ENCODE measurements around the gene ACSL3. TPM values are rescaled to one million over a fixed set of nuclear protein-coding genes. Genes with fewer than 3 reads are reported as not detected.
"Not testable (repeated sequence)": the region's sequence is repeated elsewhere in the genome, so short reads cannot be mapped to it uniquely, and the experiment has no call there.

The ACSL3 gene
- total RNA-seq, 2 experiments from 2014 or later: 37.6 to 43.0 TPM

DNA sequence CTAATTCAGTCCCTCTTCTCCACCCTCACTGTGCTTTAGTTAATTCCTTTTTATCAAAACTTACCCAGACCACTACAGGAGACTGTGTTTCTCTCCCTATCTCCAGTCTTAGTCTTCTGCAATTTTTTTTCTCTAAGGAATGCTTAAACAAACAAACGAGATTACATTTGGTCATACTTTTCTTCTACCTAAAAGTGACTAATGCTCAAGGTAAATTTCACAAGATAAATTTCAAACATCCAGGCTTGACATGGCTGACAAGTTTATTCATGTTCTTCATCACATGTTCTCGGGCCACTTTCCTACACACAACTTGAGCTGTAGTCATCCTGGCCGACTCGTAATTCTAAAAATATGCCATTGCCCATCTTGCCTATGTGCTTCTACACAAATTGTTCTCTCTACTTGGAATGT, 23.2 kb upstream of the ACSL3 start:
- H3K27me3 Mint-ChIP-seq: peaks cover 6% of the 10 kb centered on the region
- H3K4me3 Mint-ChIP-seq: no peak overlapping the region
- H3K9me3 Mint-ChIP-seq: no peaks in the 10 kb centered on the region
- peaks cover 16% of the 10 kb centered on the region for H3K4me1 Mint-ChIP-seq
- no peak overlapping the region for H3K27ac Mint-ChIP-seq
- no peaks in the 10 kb centered on the region for H3K36me3 Mint-ChIP-seq (ENCODE audit: low read depth)
- CTCF ChIA-PET: interaction anchor here (0.7 kb wide), 1 partner anchor 1439 kb away, joined by 3 read pairs; no protein-coding TSS in a partner anchor
- POLR2A ChIA-PET: no interaction called here
- no peak for DNase-seq

DNA sequence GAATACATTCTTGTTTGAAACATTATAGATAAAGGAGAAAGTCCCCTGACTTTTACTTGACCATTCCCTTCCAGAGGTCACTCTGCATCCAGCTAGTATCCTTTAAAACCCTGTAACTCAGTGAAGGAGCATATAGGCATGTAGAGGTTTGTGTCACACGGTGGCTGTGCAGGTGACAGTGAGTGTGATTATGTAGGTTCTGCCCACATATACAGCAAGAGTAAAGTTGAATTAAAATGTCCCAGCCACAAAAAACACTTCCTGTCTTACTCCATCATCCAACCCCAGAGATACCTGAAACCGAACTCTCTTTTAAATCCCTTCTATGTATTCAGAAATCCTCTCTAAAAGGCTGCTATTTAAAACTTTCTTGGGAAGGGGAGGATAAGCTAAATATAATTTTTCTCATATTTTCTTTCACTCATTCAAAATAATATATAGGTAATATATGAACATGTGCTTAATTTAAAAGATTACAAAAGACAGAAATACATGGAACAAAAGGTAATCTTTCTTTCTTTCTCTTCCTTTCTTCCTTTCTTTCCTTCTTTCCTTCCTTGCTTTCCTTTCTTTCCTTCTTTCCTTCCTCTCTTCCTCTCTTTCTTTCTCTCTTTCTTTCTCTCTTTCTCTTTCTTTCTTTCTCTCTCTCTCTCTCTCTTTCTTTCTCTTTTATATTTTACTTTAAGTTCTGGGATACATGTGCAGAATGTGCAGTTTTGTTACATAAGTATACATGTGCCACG, 20.6 kb upstream of the ACSL3 start:
- ChIA-PET CTCF (interaction anchor here (0.6 to 1.1 kb wide), 3 partner anchors 11 to 1923 kb away, joined by 3 to 5 read pairs (median 4); partner anchors contain the start of gene KCNE4), POLR2A (no interaction called here)
- peaks cover 21% of the 10 kb centered on the region for H3K4me1 Mint-ChIP-seq
- H3K36me3 Mint-ChIP-seq (ENCODE audit: low read depth): no peaks in the 10 kb centered on the region
- no peak overlapping the region for H3K4me3 Mint-ChIP-seq
- H3K27me3 Mint-ChIP-seq: peaks cover 6% of the 10 kb centered on the region
- H3K27ac Mint-ChIP-seq: no peak overlapping the region
- H3K9me3 Mint-ChIP-seq: no peaks in the 10 kb centered on the region
- no peak for DNase-seq

DNA sequence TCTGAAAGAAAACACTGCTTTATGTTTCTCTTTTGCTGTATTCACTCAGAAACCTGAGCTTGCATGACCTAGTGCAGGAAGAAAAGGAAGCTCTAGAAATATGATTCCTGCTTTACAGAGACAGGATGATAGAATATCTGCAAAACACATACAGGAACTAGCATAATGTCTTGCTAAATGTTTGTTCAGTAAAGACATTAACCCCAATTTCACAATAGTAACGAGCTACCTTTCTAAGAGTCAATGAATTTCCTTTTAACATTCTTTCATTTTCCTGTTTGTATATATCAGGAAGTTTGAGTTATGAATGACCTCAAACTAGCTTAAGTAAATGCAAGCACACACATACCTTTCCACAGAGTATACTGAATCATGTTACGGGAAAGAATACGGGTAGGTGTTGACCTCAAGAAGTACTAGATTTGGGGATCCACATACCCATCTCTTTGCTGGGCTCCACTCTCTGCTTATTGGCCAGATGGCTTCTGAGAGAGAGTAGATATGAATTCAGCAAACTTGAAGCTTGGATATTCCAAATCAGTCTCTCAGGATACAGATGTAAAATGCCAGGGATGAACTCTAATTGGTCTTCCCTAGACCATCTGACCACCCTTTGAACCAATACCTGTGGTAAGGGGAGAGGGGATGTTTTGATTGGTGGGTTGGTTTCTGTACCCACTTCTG, 18.2 kb upstream of the ACSL3 start:
- ChIA-PET POLR2A (no interaction called here), CTCF (interaction anchor here (0.6 to 0.9 kb wide), 3 partner anchors 8 to 1314 kb away, joined by 3 to 4 read pairs (median 3); no protein-coding TSS in a partner anchor)
- no peak for DNase-seq
- Mint-ChIP-seq H3K4me1 (peaks cover 21% of the 10 kb centered on the region), H3K9me3 (no peaks in the 10 kb centered on the region), H3K27ac (no peak overlapping the region), H3K4me3 (no peak overlapping the region), H3K36me3 (ENCODE audit: low read depth) (no peaks in the 10 kb centered on the region), H3K27me3 (peaks cover 3% of the 10 kb centered on the region)

DNA sequence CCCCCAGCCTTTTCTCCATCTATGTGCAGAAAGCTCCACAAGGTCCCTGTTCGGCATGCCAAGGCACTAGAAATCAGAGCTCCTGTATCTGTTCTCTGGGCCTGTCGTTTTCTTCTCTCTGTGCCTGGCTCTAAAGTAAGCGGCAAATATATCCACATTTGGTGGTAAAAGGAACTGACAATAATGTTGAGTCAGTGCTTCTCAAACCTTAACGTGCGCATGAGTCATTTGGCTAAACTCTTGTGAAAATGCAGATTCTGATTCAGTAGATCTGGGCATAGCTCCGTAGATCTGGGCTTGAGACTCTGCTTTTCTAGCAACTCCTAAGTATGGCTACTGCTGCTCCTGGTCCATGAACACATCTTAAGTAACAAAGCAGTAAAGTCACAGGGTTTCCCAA, 16.5 kb upstream of the ACSL3 start:
- Mint-ChIP-seq H3K27ac (no peak overlapping the region), H3K4me1 (peaks cover 21% of the 10 kb centered on the region), H3K27me3 (peaks cover 2% of the 10 kb centered on the region), H3K36me3 (ENCODE audit: low read depth) (no peaks in the 10 kb centered on the region), H3K9me3 (no peaks in the 10 kb centered on the region), H3K4me3 (no peak overlapping the region)
- ChIA-PET CTCF (interaction anchor here (0.6 kb wide), 1 partner anchor 153 kb away, joined by 4 read pairs; no protein-coding TSS in a partner anchor), POLR2A (no interaction called here)
- DNase-seq: no peak

DNA sequence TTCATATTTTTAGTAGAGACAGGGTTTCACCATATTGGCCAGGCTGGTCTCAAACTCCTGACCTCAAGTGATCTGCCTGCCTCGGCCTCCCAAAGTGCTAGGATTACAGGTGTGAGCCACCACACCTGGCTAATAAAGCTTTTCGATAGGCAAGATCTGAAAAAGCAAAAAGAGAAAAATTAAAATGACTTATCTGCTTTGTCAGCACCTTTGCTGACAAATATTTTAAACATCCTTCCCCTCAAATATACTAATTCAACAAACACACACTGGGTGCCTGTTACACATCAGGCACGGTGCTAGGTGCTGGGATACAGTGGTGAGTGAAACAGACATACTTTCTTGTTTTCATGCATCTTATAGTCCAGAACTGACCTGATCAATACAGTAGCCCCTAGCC, 15.5 kb upstream of the ACSL3 start:
- H3K27me3 Mint-ChIP-seq; POLR2A ChIA-PET; H3K36me3 Mint-ChIP-seq (ENCODE audit: low read depth); DNase-seq; H3K27ac Mint-ChIP-seq; H3K9me3 Mint-ChIP-seq; CTCF ChIA-PET; H3K4me3 Mint-ChIP-seq: not testable (repeated sequence)
- H3K4me1 Mint-ChIP-seq: peaks cover 17% of the 10 kb centered on the region

DNA sequence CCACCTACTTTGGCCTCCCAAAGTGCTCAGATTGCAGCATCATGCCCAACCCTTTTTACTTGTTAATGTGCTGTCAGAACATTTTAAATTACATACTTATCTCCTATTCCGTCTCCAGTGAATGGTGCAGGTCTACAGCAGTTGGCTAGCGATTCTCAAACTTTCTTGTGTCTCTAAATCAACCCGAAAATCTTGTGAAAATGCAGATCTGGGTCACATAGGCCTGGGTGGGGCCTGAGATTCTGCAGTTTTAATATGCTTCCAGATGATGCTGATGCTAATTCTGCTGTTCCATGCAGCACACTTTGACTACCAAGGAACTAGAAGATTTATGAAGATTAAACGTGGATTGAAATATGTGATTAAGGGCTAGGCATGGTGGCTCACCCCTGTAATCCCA, 14.8 kb upstream of the ACSL3 start:
- no peaks in the 10 kb centered on the region for H3K36me3 Mint-ChIP-seq (ENCODE audit: low read depth)
- H3K4me1 Mint-ChIP-seq: peaks cover 12% of the 10 kb centered on the region
- peaks cover 2% of the 10 kb centered on the region for H3K27me3 Mint-ChIP-seq
- DNase-seq: no peak
- H3K9me3 Mint-ChIP-seq: no peaks in the 10 kb centered on the region
- H3K27ac Mint-ChIP-seq: no peak overlapping the region
- POLR2A ChIA-PET: no interaction called here
- H3K4me3 Mint-ChIP-seq: no peak overlapping the region
- CTCF ChIA-PET: no interaction called here

DNA sequence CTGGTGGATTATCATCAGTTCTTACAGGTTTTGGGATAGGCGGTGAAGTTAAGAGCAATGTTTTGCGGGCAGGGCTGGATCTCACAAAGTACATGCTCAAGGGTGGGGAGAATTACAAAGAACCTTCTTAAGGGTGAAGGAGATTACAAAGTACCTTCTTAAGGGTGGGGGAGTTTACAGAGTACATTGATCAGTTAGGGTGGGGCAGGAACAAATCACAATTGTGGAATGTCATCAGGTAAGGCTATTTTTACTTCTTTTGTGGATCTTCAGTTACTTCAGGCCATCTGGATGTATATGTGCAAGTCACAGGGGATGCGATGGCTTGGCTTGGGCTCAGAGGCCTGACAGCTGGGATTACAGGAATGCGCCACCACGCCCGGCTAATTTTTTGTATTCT, 12.8 kb upstream of the ACSL3 start:
- CTCF ChIA-PET: interaction anchor here (1.0 kb wide), 1 partner anchor 12 kb away, joined by 3 read pairs; no protein-coding TSS in a partner anchor
- H3K27ac Mint-ChIP-seq; POLR2A ChIA-PET; DNase-seq; H3K9me3 Mint-ChIP-seq; H3K4me1 Mint-ChIP-seq; H3K4me3 Mint-ChIP-seq; H3K36me3 Mint-ChIP-seq (ENCODE audit: low read depth); H3K27me3 Mint-ChIP-seq: not testable (repeated sequence)

DNA sequence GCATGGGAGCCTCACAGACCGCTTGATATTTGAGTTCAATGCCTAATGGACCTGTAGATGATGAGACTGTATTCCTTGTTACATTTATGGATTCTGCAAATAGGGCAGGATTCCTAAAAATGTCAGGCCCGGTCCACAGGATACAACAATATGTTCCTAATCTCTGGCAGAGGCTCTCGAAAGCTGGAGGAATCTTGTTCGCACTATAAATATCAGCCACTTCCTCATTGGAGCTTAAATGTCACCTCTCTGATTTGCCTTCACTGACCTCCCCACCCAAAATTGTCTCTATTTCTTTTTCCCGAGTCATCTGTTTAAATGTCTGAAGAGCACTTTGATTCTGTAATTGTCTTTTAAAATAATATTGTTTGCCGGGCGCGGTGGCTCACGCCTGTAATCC, 12.0 kb upstream of the ACSL3 start:
- Mint-ChIP-seq H3K36me3 (ENCODE audit: low read depth) (no peaks in the 10 kb centered on the region), H3K9me3 (no peaks in the 10 kb centered on the region), H3K4me1 (peaks cover 4% of the 10 kb centered on the region), H3K4me3 (no peak overlapping the region), H3K27me3 (peaks cover 8% of the 10 kb centered on the region), H3K27ac (no peak overlapping the region)
- ChIA-PET CTCF (interaction anchor here (1.0 kb wide), 1 partner anchor 13 kb away, joined by 3 read pairs; no protein-coding TSS in a partner anchor), POLR2A (no interaction called here)
- DNase-seq: no peak

DNA sequence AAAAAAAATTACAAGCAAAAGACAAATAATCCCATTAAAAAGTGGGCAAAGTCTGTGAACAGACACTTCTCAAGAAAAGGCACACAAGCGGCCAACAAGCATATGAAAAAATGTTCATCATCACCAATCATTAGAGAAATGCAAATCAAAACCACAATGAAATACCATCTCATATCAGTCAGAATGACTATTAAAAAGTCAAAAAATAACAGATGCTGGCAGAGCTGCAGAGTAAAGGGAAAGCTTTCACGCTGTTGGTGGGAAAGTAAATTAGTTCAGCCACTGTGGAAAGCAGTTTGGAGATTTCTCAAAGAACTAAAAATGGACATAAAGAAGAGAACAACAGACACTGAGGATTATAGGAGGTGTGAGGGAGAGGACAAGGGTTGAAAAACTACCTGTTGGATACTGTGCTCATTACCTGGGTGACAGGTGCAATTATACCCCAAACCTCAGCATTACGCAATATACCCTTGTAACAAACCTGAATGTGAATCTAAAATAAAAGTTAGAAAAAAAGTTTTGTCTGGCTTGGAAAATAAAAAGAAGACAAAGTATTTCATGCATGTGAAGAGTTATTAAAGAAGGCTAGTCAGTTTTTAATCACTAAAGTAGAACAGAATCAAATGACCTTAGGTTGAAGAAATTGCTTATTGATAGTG, 8.7 kb upstream of the ACSL3 start:
- H3K36me3 Mint-ChIP-seq (ENCODE audit: low read depth): no peaks in the 10 kb centered on the region
- peaks cover 8% of the 10 kb centered on the region for H3K27me3 Mint-ChIP-seq
- no peak overlapping the region for H3K4me3 Mint-ChIP-seq
- no peak for DNase-seq
- ChIA-PET CTCF (no interaction called here), POLR2A (no interaction called here)
- peaks cover 4% of the 10 kb centered on the region for H3K4me1 Mint-ChIP-seq
- H3K27ac Mint-ChIP-seq: no peak overlapping the region
- no peaks in the 10 kb centered on the region for H3K9me3 Mint-ChIP-seq

DNA sequence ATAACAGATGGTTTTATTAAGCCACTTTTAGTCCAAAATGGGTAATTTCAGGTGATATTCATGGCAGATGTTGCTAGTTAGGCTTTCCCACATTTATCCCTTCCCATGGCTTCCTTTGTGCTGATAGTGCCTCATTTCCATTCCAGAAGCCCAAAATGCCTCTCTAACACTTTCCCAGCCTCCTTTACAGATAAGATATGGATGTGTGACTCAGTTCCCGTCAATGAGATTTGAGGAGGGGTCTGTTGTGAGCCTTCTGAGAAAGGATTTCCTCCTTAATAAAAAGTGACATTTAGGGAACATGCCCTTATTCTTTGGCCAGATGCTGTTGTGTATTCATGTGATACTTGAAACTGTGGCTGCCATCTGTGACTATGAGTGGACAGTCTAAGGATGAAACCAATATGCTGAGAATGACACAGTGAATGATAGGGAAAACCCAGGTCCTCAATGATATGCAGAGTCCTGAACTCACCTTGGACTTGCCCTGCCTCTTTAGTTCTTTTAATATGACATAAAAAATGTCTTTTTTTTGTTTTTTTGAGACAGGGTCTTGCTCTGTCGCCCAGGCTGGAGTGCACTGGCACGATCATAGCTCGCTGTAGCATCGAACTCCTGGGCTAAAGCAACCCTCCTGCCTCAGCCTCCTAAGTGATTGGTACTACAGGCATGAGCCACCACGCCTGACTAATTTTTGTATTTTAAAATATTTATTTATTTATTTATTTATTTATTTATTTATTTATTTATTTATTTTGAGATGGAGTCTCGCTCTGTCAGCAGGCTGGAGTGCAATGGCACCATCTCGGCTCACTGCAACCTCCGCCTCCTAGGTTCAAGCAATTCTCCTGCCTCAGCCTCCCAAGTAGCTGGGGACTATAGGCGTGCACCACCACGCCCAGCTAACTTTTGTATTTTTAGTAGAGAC, 5.8 kb upstream of the ACSL3 start:
- no peaks in the 10 kb centered on the region for H3K9me3 Mint-ChIP-seq
- CTCF ChIA-PET: no interaction called here

DNA sequence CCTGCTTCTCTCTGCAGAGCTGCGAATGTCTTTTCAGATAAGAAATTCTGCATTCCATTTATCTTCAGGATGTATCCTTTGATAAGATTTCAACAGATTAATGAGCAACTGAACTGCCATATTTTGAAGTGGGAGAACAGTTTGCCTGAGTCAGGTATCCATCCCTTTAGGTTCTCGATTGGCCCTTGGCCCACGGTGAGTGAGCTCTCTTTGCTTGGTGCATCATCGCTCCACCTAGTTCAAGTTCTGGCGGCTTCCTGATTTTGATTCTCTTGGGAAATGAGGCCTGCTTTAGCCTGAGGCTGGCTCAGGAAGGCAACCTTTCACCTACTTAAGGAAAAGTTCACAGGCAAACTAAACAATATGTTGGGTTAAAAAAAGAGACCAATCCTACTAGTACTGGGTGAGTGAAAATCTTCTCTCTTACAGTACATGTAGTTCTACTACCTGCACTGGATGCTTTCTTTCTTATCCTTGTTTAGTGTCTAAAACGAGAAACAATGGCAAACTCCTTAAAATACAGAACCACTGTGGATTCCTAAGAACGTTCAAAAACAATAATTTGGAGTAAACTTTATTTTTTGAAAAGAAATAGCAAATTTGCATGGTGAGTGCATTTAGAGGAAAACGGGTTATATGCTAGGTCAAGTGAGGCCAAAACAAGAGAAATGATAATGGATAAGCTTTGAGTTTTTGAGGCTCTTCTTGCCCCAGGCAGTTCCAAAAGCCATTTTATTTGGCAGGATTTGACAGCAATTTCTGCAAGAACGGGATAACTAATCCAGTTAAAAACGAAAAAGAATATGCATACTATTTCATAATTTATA, 837 bp upstream of the ACSL3 start:
- peak overlapping the region; percentile 73 for H3K4me3 Mint-ChIP-seq
- CTCF ChIA-PET: interaction anchor here (0.7 kb wide), 1 partner anchor 71 kb away, joined by 5 read pairs; no protein-coding TSS in a partner anchor
- H3K4me1 Mint-ChIP-seq: peaks cover 7% of the 10 kb centered on the region
- H3K27ac Mint-ChIP-seq: peak overlapping the region; percentile 61
- DNase-seq: no peak
- H3K9me3 Mint-ChIP-seq: no peaks in the 10 kb centered on the region
- H3K27me3 Mint-ChIP-seq: peaks cover 8% of the 10 kb centered on the region
- no peaks in the 10 kb centered on the region for H3K36me3 Mint-ChIP-seq (ENCODE audit: low read depth)
- POLR2A ChIA-PET: no interaction called here

More for the DNA sequence above, 5.8 kb upstream of the ACSL3 start:
- DNase-seq: no peak
- H3K4me3 Mint-ChIP-seq: no peak overlapping the region
- no peaks in the 10 kb centered on the region for H3K36me3 Mint-ChIP-seq (ENCODE audit: low read depth)
- POLR2A ChIA-PET: no interaction called here
- H3K27me3 Mint-ChIP-seq: peaks cover 14% of the 10 kb centered on the region
- H3K4me1 Mint-ChIP-seq: peaks cover 9% of the 10 kb centered on the region
- H3K27ac Mint-ChIP-seq: no peak overlapping the region

All from activated CD4-positive, alpha-beta T cell treated with anti-CD3 and anti-CD28 coated beads, Interleukin-2, amount 10 ng/mL, durations not matched to agents 7 days and 5 days (primary cell).